GM23338 (cell line): ENCODE data around the gene KLHL36. TPM values are rescaled to one million over a fixed set of nuclear protein-coding genes. Genes with fewer than 3 reads are reported as not detected.

Source experiments
- ATAC-seq: fragments of 200-7000 bp; cut with Tn5 transposase; 3 replicates; pipeline ENCODE4 v1.9.1; 2020
- DNase-seq: peaks from one replicate; pipeline ENCODE4 v3.0.0-alpha.2; 2015; ENCODE audit warnings: low spot score
- H2AFZ ChIP-seq: fragments of 200-600 bp; sonication (generic); 2 replicates; pipeline ENCODE4 v1.8.0; 2016; ENCODE audit warnings: antibody characterized with exemption, mild to moderate bottlenecking, moderate library complexity
- H3F3A ChIP-seq: fragments of 200-600 bp; sonication (generic); replicated peaks from 2 replicates; pipeline ENCODE4 v1.8.0; 2017; ENCODE audit warnings: antibody characterized with exemption, mixed run types, low read depth
- H3K27ac ChIP-seq: fragments of 200-600 bp; sonication (generic); 2 replicates; pipeline ENCODE4 v1.6.1; 2016; ENCODE audit warnings: low read depth
- H3K27me3 ChIP-seq: fragments of 200-600 bp; sonication (generic); 2 replicates; pipeline ENCODE4 v1.8.0; 2016; ENCODE audit warnings: mild to moderate bottlenecking, mixed run types, moderate library complexity; ENCODE audit not compliant: insufficient read depth
- H3K36me3 ChIP-seq: fragments of 200-600 bp; sonication (generic); 2 replicates; pipeline ENCODE4 v1.8.0; 2016; ENCODE audit warnings: mild to moderate bottlenecking; ENCODE audit not compliant: insufficient read depth
- H3K4me1 ChIP-seq: fragments of 200-600 bp; sonication (generic); 2 replicates; pipeline ENCODE4 v1.8.0; 2016; ENCODE audit warnings: mild to moderate bottlenecking, moderate library complexity; ENCODE audit not compliant: insufficient read depth
- H3K4me2 ChIP-seq: fragments of 200-600 bp; sonication (generic); 2 replicates; pipeline ENCODE4 v1.7.1; 2017; ENCODE audit warnings: mixed run types
- H3K4me3 ChIP-seq: fragments of 200-600 bp; sonication (generic); 2 replicates; pipeline ENCODE4 v1.6.1; 2016; ENCODE audit warnings: mixed run types
- H3K79me2 ChIP-seq: fragments of 200-600 bp; sonication (generic); replicated peaks from 2 replicates; pipeline ENCODE4 v1.8.0; 2017; ENCODE audit warnings: mild to moderate bottlenecking; ENCODE audit not compliant: insufficient read depth
- H3K9me2 ChIP-seq: fragments of 200-600 bp; sonication (generic); 2 replicates; pipeline ENCODE4 v1.8.0; 2017; ENCODE audit not compliant: insufficient read depth
- H4K20me1 ChIP-seq: fragments of 200-600 bp; sonication (generic); replicated peaks from 2 replicates; pipeline ENCODE4 v1.8.0; 2017; ENCODE audit warnings: mild to moderate bottlenecking; ENCODE audit not compliant: insufficient read depth
- H3K27ac Mint-ChIP-seq: 2 replicates; pipeline ENCODE4 v1.8.0; 2020; ENCODE audit warnings: inconsistent platforms, mild to moderate bottlenecking, moderate library complexity, mixed read lengths
- H3K27me3 Mint-ChIP-seq: 3 replicates; pipeline ENCODE4 v1.8.0; 2022; ENCODE audit warnings: low read depth, mild to moderate bottlenecking, moderate library complexity, mixed read lengths, inconsistent platforms; ENCODE audit not compliant: insufficient read depth, poor library complexity
- H3K36me3 Mint-ChIP-seq: 3 replicates; pipeline ENCODE4 v1.8.0; 2021; ENCODE audit warnings: low read depth, mild to moderate bottlenecking, inconsistent platforms, moderate library complexity, mixed read lengths
- H3K4me1 Mint-ChIP-seq: 3 replicates; pipeline ENCODE4 v1.8.0; 2020; ENCODE audit warnings: mild to moderate bottlenecking, inconsistent platforms, mixed read lengths
- H3K4me3 Mint-ChIP-seq: 3 replicates; pipeline ENCODE4 v1.8.0; 2021; ENCODE audit warnings: moderate library complexity, mild to moderate bottlenecking, inconsistent platforms, mixed read lengths
- H3K9me3 Mint-ChIP-seq: 3 replicates; pipeline ENCODE4 v1.8.0; 2020; ENCODE audit warnings: moderate library complexity, mild to moderate bottlenecking, inconsistent platforms, mixed read lengths
- CREB1 ChIP-seq: fragments of 250-450 bp; sonication (Bioruptor Pico); IDR thresholded peaks from 2 replicates; pipeline ENCODE4 v1.5.0; 2020; ENCODE audit warnings: low read depth, mild to moderate bottlenecking, moderate library complexity
- CTCF ChIP-seq, 2 experiments: fragments of 200-600 bp in 1 of 2; sonication (generic) in 1 of 2; conservative IDR thresholded peaks; 2 replicates each; pipeline versions ENCODE4 v1.5.1 to v1.6.1; 2016 to 2017; ENCODE audit warnings: antibody characterized with exemption in 2 of 2, low read depth in 2 of 2, mild to moderate bottlenecking in 2 of 2, moderate library complexity in 1 of 2
- EZH2 ChIP-seq: fragments of 200-600 bp; sonication (generic); IDR thresholded peaks from one replicate; pipeline ENCODE4 v1.8.0; 2017; ENCODE audit warnings: antibody characterized with exemption, mild to moderate bottlenecking, low read depth; ENCODE audit not compliant: unreplicated experiment
- EZH2phosphoT487 ChIP-seq: fragments of 200-600 bp; sonication (generic); IDR thresholded peaks from one replicate; pipeline ENCODE4 v1.8.1; 2018; ENCODE audit warnings: antibody characterized with exemption; ENCODE audit not compliant: unreplicated experiment
- JUNB ChIP-seq: IDR thresholded peaks from one replicate; pipeline ENCODE4 v1.6.1; 2016; ENCODE audit warnings: antibody characterized with exemption; ENCODE audit not compliant: unreplicated experiment
- NANOG ChIP-seq: IDR thresholded peaks from 2 replicates; pipeline ENCODE4 v1.6.1; 2016; ENCODE audit warnings: antibody characterized with exemption, borderline replicate concordance
- POLR2AphosphoS5 ChIP-seq: IDR thresholded peaks from 2 replicates; pipeline ENCODE4 v1.6.1; 2016; ENCODE audit warnings: antibody characterized with exemption, low read depth
- REST ChIP-seq: IDR thresholded peaks from one replicate; pipeline ENCODE4 v1.6.1; 2018; ENCODE audit warnings: antibody characterized with exemption; ENCODE audit not compliant: unreplicated experiment
- ZNF114 ChIP-seq: fragments of 250-450 bp; sonication (Bioruptor Pico); IDR thresholded peaks from 2 replicates; pipeline ENCODE4 v1.5.0; 2020; ENCODE audit warnings: mild to moderate bottlenecking, moderate library complexity
- ZNF331 ChIP-seq: fragments of 250-450 bp; sonication (Bioruptor Pico); IDR thresholded peaks from 2 replicates; pipeline ENCODE4 v1.5.0; 2020; ENCODE audit warnings: low read depth, mild to moderate bottlenecking, moderate library complexity
- ZNF462 ChIP-seq: fragments of 250-450 bp; sonication (Bioruptor Pico); IDR thresholded peaks from 2 replicates; pipeline ENCODE4 v1.5.0; 2020; ENCODE audit warnings: mild to moderate bottlenecking, moderate library complexity
- polyA plus RNA-seq: library from polyadenylated mRNA; unstranded; fragments of >200 nt; fragmentation: Nextera tagmentation; extraction: Ambion mirVana; gene quantifications from 2 replicates; pipeline ENCODE4 v1.2.1, GENCODE V29; 2016
- total RNA-seq: library from RNA; depleted of rRNA; stranded (reverse); fragments of >200 nt; shearing (Covaris generic); gene quantifications from 2 replicates; pipeline ENCODE4 v1.2.3, GENCODE V29; 2014

Gene KLHL36
- total and polyA plus RNA-seq, 2 experiments from 2014 or later, result 13.4 to 70.4 TPM

GRCh38 chr16:84610376-84610775, 37.9 kb upstream of the KLHL36 start (continued):
- no peak for TF ChIP-seq ZNF462 (CRISPR knock-in tag)
- TF ChIP-seq NANOG, result no peak
- no peak for TF ChIP-seq JUNB

GRCh38 chr16:84611041-84611440, 37.3 kb upstream of the KLHL36 start:
- Histone ChIP-seq H3K4me2 (no peak overlapping the region), H4K20me1 (peaks cover 34% of the 10 kb centered on the region), H2AFZ (no peak overlapping the region), H3K36me3 (no peaks in the 10 kb centered on the region; the same call in 1 of the 2 replicates), H3K79me2 (peaks cover 93% of the 10 kb centered on the region), H3K27me3 (no peaks in the 10 kb centered on the region), H3K4me1 (no peaks in the 10 kb centered on the region; the same call in 1 of the 2 replicates), H3K4me3 (no peak overlapping the region), H3K27ac (no peak overlapping the region), H3F3A (0 out of 2 replicates have a peak, but pooled peaks cover 2% of the 10 kb centered on the region), H3K9me2 (no peaks in the 10 kb centered on the region)
- Mint-ChIP-seq H3K9me3 (no peaks in the 10 kb centered on the region), H3K27ac (no peak overlapping the region), H3K4me3 (no peak overlapping the region), H3K27me3 (peaks cover 10% of the 10 kb centered on the region), H3K36me3 (peaks cover 29% of the 10 kb centered on the region), H3K4me1 (peaks cover 26% of the 10 kb centered on the region)
- DNase-seq (no peak), ATAC-seq (no peak)
- TF ChIP-seq EZH2phosphoT487 (no peak), CREB1 (CRISPR knock-in tag) (no peak), POLR2AphosphoS5 (no peak), NANOG (no peak), ZNF114 (CRISPR knock-in tag) (no peak), REST (no peak), EZH2 (no peak), CTCF (conservative IDR thresholded peaks at IDR 0.05; ENCODE audit: low read depth in 2 of 2) (no peak), ZNF331 (CRISPR knock-in tag) (no peak)
